Activated T-cell treated with anti-CD3 and anti-CD28 coated beads, Interleukin-2, amount 50 U/mL, for 1 hour (primary cell): ENCODE results near the gene LRRC1.

Experiments used
- DNase-seq: peaks from one replicate; pipeline ENCODE4 v3.0.0-alpha.2; 2020

LRRC1 gene

DNA sequence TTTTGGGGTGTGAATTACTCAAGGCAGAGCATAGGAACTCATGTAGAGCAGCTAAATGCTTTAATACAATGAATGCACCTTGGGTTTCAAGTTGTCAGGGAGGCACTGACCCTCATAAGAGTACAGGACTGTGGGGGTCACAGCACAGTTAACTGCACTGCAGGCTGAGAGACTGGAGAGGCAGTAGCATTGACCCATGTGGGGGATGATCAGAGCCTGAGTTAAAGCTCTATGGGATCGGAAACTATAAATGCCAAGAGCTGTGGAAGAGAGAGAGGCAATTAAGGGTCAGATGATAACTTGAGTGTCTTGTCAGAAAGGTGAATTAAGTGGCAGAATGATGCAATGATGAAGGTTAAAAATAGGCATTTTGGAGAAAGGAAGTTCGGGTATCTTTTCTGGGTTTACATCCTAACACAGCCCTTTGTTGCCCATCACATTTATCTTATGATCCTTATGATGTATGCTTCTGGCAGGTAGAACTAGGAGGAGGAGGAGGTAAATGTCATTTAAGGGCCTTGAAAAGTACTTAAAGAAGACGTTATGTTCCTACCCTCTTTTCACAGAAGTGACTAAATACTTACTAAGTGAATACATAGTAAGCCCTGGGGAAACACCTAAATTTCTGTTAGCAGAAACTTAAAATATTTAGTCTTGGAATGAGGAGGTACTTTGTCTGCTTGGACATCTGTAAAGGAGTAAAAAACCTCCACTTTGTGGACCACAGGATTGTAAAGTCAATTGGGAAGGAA, 24.2 kb downstream of the LRRC1 start:
- DNase-seq = no peak

DNA sequence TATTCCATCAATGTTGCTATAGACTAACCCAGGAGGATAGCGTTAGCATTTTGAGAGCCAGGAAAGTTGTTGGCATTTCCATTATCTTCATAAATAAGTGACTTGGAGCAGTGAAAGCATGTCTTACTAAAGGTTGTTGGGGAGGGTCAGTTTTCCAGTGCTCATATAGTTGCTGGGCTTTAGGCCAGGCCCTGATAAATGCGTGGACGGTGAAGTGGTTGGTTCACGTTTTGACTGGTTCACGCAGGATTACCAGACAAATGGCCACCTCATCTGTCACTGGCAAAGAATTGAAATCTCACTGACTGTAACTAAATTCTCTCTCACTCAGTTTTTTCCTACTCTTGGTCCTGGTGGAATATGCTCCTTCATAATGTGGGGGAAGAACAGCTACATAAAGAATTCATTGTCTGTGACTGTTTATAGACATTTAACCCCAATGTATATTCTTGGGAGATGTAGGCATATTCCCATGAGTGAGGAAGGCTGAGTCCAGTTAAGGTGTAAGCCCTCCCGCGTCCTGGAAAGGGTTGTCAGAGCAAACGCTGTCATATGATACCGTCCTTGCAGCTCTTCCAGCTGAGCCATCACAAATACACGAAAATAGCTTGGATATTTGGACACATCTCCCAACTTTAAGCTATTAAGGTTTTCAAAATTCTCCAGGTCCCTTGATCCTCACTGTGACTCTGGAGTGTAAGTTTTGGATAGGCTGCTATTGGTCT, 27.8 kb downstream of the LRRC1 start:
- no peak for DNase-seq

DNA sequence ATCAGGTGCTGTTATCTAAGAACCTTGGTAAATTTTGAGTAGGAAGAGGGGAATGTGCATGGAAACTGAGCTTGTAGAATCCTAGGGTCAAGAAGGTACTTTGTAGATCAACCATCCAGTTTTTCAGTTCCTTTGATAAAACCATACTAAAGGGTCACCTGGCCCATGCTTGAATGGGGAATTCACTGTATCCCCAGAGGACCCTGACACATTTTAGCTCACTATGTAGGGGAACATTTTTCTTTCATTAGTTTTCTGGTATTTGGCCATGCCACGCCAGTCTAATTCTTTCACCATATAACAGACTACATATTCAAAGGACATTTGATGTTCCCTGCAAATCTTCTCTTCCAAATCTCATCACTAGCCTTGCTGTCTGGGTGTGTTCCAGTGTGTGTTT, 29.9 kb downstream of the LRRC1 start:
- no peak for DNase-seq

DNA sequence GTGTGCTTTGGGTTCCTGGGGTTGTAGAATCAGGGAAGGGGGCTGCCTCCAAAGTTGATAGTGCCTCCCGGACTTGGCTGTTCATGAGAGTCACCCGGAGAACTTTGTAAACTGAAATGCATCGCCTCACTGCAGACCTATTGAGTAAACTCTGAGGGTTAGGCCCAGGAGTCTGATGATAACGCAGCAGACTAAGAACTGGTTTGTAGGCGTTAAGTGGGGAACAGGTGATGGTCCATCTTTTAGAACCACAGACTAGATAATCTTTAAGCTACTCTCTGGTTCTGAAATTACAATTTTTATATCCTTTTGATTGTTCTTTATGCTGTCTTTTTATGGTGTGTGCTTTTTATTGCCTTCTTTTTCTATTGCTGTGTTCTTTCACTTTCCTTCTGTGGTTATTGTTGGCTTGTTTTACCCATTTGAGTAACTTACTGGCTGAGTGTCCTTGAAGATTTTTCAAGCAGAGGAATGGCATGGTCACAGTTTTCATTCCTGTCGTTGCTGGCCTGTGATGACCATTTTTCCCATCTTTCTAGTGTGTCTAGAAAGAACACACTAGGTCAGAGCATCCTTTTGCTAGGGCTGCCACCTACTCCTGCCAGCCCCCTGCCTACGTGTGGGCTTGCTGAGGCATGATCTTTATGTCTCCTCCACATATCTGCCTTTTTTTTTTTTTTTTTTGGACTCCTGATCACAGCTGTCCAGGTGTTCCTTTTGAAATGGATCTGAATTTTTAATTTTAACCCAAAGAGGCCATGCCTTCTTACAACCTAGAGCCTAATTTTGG, 30.9 kb downstream of the LRRC1 start:
- DNase-seq = no peak

DNA sequence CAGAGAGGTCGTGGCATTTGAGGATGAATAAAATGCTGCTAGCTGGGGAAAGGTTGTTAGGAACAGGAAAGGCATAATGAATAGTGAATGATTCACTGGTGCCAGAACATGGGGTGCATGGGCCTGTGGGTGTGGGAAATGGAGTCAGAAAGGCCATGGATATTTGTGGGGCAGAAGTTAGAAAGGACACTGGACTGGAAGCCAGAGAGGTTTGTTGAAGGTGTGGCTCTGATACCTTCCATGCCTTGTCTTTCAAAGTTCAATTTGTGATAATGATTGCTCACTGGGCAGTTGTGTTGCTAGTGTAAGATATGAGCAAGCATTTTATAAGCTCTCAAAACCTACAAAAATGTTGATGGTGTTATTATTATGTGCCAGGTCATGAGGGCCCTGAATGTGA, 32.7 kb downstream of the LRRC1 start:
- DNase-seq = no peak

DNA sequence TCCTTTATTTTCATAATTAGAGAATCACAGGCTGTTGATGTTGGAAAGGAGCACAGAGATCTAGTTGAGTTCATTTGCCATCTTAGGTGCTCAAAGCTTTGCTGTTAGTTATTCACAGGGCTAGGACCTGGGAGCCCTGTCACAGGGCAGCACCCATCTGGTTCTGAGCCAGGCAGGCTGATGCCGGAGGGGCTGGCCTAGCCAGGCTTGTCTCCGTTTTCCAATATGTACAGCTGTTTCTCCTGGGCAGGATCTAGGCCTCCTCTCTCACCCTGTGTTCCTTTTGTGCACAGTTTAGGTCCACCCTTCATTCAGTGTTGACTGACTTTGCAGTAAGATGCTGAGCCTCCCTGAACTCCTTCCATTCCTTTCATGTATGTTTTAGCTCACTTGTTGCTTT, 33.4 kb downstream of the LRRC1 start:
- DNase-seq = no peak

DNA sequence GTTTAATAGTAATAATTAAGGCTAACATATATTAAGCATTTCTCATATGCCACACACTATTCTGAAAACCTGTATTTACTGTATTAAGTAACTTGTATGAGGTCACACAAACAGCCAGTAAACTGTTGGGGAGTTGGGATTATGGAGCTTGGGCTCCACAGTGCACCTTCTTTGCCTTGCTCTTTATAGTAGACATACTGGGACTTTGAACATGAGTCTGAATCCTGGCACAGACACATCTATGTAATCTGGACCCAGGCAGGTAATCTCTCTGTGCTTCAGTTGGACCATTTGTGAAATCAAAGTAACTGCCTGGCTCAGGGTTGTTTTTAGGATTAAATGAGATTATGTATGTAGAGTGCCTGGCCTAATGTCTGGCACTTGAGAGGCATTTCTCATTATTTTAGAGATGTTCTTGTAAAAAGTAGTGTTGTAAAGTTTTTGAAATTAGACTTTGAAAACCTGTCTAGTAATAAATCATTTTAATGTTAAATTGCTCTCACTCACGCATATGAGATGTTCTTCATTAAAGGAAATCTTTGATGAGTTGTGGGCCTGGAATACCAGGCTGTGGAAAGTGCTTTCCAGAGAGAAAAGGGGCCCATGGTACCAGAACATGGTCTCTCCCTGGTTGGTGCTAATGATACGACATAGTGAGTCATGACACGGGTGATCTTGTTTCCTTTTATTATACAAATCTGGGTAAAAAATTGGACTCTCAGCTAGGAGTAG, 34.3 kb downstream of the LRRC1 start:
- DNase-seq = no peak

DNA sequence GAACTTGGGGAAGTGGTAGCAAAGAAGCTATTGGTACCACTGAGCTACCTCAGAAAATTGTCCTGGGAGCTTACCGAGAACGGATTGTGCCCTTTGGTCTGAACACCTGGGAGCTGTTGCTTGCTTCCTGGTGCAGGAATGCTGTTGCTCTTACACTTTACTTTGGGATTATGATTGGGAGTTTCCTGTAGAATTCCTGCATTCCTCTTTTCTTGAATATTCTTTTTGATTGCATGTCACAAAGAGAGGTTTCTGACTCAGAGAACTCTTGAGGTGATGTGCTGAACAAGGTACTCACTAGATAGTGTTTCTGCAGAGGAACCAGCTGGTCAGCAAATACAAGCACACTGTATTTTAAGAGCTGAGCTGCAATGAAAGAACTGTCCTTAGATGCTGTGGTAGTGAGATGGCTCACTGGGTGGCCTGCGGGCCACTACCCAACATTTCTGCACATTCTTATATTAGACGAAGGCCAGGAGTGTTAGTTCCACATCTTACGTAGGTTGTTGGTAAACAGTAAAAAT, 35.0 kb downstream of the LRRC1 start:
- DNase-seq = no peak

DNA sequence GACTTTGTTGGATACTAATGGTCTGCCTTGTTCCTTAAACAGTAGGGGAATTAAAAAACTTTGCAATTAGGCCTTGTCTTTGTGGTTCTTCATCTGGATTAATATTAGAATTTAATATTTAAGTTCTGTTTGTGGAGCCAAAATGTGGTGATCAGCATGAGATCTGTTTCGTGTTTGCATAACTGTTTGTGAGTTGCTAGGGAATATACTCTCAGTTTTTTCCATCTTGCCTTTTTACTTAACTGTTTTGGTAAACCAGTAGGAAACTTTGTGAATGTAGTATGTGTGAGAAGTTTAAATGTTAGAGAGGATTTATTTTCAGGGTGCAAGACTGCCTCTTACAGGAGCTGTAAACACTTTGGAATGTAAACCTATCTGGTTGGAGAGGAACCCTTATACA, 35.6 kb downstream of the LRRC1 start:
- DNase-seq = no peak

DNA sequence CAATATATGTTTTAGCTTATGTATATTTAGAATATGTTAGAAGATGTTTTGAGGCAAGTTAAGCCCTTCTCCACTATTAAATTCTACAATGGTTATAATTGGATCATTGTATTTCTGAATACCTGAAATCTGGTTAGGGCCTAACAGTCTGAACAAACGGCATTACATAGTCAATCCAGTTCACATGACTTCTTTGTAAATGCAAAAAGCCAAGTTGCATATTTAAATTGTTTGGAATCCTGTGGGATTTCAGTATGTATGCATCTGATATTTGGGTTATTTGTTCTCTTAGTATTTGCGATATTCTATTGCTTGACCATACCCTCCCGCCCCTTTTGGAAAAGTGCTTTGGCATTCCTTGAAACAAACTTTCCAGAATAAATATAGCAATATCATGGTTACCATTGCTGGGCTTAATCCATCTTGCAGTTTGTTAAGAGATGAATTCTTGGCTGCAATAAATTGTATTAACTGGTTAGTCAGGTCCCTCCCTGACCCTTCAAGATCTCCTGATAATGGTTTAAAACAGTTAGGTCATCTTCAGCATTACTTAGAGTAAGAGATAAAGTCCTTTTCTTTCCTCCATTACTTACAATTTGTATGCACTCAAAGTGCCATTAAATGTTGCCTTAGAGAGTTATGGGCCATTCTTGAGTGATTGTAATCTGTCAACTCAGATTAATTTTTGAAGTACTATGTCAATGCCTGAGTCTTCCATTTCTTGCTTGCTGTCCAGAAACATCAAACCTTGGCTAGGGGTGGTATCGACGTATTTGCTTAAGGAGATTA, 36.5 kb downstream of the LRRC1 start:
- DNase-seq = no peak

DNA sequence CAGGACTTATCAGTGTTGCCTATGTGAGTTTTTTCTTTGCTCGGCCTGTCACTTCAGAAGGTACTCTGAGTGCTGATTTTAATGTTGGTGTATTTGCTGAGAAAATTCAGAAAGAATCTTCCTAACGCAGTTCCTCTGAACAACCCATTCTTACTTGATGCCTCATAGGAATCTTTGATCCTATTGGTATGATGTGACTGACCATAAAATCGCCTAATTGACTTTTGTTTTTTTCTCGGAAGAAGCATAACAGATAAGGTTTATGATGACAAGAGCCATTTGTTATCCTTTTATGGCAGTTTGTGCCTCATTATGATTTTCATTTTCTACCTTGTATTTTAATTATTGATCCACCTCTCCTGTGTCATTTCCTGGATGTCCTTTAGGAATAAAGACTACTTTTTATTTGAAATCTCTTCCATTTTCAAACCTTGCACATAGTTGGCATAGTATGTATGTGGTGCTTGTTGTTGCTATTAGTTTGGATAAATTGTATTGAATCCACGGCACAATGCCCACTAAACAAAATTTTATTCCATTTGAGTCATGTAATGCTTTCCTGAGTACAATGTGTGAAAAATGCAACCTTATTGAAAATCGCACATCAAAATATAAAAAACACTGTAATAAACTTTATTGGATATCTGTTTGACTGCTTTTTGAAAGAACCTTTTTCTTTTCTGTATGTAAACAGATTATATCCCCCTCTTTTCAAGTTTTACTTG, 37.3 kb downstream of the LRRC1 start:
- no peak for DNase-seq

DNA sequence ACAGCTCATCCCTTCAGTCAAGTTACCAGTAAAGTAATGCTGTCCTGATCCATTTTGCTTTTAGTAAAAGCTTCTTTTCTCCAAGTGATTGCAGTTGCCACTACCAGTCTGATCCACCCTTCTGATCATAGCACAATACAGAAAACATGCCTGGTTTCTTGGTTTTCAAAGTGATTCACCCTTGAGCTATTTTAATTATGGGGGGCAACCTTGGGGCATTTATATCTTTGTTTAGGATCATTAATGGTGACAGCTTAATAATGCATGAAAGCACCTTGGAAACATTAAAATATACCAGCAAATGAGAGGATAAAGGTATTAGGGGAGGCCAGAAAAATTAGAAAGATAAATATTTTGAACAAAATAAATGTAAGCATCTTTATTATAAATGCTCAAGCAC, 38.4 kb downstream of the LRRC1 start:
- DNase-seq = no peak

DNA sequence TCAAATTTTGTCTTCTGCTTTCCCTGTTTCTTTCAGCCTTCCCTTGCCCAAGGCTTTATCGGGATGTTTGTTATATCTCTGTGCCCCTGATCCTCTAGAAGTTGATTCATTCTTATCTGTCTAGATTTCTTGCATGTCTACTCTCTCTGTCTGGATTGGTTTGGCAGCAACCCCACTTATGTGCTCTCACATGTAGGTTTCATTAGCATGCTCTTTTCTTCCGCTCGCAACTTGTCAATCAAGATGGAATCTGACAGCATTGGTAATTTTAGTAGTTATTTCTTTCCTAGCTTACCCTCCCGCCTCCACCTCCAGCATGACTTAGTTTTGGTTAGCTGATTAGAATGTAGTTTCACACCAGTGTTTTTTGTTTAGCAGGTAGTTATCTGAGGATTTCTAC, 39.3 kb downstream of the LRRC1 start:
- DNase-seq = no peak

DNA sequence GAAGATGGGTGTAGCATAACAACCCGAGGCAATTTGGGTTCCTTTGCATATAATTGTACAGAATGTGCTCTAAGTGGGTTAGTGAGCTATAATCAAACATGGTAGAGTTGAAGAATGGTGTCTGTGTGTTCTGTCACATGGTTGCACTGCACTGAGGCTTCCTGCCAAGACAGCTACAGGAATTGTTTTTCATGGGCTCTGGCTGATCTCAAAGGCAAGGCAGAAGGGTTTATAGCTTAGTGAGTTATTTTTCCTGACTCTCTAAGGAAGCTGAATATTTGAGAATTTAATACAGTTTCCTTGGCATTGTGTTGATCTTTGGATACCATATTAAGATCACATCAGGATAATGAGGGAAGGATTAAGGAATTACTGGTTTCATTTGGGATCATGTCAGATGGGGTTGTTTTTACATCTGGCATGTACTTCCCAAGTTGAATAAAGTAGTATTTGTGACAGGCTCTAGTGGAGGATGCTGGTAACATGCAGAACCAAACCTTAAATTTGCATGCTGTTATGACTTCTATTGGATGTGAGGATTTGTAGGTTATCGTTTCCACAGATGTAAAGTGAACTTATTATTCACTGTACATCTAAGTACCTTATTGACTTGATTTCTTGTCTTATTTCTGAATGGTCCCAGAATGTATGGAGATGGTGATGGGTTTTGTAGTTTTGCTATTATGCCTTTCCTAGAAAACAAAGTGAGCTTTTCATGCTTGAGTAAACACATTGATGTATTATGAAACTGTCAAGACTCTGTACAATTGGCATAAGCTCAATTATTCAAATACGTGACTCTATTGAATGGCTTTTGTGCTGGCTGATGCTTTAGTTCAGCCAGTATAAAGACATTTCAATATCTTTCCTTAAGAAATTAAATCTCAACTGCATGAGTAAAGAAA, 43.3 kb downstream of the LRRC1 start:
- no peak for DNase-seq

DNA sequence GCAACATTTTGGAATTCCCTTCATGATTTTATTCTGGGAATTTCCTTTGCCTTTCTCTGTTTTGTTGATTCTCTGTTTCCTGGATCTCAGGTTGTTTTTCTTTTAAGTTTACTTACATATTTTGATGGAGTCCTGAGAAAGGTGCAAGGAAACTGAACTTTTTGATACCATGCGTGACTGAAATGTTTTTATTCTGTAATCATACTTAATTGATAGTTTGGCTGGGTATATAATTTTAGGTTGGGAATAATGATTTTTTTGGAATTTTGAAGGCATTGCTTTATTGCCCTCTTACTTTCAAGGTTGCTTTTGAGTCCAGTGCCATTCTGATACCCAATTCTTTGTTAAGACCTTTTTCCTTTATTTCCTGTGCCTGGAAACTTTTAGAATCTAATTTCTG, 45.2 kb downstream of the LRRC1 start:
- DNase-seq = no peak

DNA sequence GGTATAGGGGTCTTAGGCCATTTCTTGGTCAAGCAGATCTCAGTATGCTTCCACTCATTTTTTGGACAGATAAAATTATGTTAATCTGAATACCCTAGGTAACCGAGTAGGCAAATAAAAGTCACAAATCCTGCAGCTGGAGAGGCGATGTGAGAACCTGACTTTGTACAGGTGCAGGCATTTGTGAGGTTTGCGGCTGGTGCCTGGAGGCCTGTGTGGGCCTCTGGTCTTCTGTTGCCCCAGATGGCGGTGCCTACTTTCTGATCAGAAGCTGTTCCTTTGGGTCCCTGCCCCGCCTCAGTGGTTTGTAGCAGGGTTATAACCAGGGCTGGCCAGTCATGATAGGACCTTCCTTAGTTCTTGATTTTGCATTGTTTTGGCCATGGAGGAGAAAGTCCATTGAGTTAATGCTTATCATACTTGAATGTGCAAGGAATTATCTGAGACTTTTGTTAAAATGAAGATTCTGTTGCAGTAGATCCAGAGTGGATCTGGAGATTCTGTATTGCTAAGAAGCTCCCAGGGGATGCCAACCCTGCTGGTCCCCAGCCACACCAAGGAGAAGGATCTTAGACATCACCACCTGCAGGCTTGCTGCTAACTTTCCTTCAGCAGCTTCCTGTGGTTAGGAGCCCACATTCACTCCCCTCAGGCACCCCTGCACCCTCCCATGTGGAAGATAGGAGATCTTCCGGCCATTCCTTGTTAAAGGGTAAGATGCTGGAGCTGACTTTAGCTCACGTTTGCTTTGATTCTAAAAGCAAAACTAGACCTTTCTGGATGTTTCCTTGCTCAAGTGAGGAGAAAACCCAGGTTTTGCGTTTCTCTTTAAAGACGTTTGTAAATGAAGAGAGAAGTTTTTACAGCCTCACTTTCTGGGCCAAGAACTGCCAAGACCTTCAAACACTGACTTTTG, 50.7 kb downstream of the LRRC1 start:
- no peak for DNase-seq

DNA sequence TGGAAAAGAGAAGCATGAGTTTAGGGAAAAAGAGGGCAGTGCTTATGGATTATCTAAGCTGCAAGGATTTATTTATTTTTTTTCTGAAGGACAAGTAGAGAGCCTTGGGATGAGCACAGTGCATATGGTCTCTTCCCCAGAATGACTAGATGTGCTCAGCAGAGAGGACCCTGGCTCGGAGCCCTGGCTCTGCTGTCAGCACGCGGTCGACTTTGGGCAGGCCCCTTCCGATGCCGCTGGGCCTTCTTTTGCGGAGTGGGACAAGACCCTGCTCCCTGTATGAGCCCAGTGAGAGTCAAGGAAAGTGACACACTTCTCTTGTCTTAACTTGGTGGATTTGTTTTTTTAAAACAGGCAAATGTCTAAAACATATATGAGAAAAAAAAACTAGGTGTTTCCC, 51.4 kb downstream of the LRRC1 start:
- DNase-seq = no peak

DNA sequence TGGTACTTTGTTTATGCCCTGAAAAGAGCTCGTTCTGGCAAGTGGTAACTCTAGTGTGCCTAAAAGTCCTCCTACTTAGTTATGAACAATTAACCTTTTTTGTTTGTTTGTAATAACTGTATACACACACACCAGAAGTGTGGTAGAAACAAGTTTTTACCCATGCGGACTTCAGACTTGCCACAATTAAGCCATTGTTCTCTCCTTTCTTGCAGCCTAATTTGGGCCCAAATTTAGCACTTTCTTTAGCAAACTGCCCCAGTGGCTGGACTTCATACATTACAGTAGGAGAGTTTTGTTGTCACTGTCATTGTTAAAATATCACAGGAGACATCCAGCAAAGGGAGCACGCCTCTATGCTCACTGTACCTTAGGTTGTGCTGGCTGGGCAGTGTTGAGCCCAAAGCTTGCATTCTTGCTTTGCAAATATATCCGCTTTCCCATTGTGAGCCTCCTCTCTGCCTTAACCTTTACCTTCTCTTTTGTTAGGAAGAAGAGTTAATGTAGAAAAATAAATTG, 53.0 kb downstream of the LRRC1 start:
- no peak for DNase-seq

DNA sequence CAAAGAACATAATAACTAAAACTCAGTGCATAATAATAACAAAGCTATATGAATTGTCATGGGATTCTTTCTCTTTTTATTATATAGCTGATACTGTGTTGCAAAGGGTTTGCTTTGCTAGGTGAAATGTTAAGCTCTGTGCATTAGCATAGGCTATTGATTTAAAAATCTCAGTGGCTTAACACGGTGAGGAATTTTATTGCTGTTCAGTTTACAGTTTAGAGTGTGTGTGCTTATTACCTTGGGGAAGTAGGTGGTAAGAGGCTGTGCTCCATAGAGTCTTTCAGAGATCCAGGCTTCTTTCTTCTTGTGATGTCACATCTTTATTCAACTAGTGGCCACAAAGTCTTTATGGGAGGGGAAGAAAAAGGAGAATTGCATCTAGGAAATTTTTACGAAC, 55.7 kb downstream of the LRRC1 start:
- no peak for DNase-seq
